ENCODE measurements around the gene MTA3. TPM values are rescaled to one million over a fixed set of nuclear protein-coding genes. Genes with fewer than 3 reads are reported as not detected.

Gene MTA3
- polyA plus RNA-seq, 1 donor from 2014 or later = 11.2 TPM

DNA sequence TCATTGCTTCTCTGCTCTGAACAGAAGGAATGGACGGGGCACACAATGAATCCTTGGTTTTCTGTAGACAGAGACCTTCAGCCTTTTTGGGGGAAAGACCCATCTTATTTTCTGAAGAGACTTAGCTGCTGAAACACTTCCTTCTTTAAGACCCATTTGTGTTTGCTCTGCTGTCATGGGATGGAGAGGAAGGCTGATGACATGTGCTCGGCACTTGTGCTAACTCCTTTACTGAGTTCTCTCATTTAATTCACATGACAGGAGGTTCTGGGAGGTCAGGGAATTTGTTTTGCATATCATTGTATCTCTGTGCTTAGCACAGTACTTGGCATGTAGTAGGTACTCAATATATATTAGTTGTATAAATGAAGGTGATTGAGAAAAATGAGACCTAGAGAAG lies 156.5 kb downstream of the MTA3 start:
- Histone ChIP-seq H3K9ac (ENCODE audit: low read length) (no peak overlapping the region), H3K27ac (ENCODE audit: low read length) (no peak overlapping the region), H3K79me2 (replicated peaks; ENCODE audit: insufficient read depth, low read length) (no peaks in the 10 kb centered on the region), H2AFZ (ENCODE audit: low read depth, low read length) (no peak overlapping the region), H3K27me3 (ENCODE audit: insufficient read depth, low read depth, low read length) (no peaks in the 10 kb centered on the region), H3K36me3 (ENCODE audit: insufficient read depth, low read length) (no peaks in the 10 kb centered on the region), H3K9me2 (ENCODE audit: insufficient read depth, low read length) (no peaks in the 10 kb centered on the region), H3K9me3 (ENCODE audit: low read length) (no peaks in the 10 kb centered on the region), H4K20me1 (ENCODE audit: insufficient read depth) (no peaks in the 10 kb centered on the region), H3K4me2 (ENCODE audit: low read length) (no peak overlapping the region), H3K4me3 (ENCODE audit: low read length) (no peak overlapping the region), H3F3A (ENCODE audit: insufficient read depth, low read length, poor library complexity, severe bottlenecking) (no peaks in the 10 kb centered on the region)
- TF ChIP-seq RAD21 (conservative IDR thresholded peaks at IDR 0.05) (no peak), TAF1 (IDR thresholded peaks at IDR 0.05; ENCODE audit: low read depth) (no peak), EZH2 (IDR thresholded peaks at IDR 0.05; ENCODE audit: borderline replicate concordance, insufficient read depth, low read length, poor library complexity, severe bottlenecking) (no peak), REST (IDR thresholded peaks at IDR 0.05; ENCODE audit: borderline replicate concordance) (no peak), EP300 (conservative IDR thresholded peaks at IDR 0.05; ENCODE audit: poor library complexity, severe bottlenecking) (no peak), SMC3 (conservative IDR thresholded peaks at IDR 0.05; ENCODE audit: poor library complexity) (no peak), POLR2AphosphoS5 (IDR thresholded peaks at IDR 0.05) (no peak), MXI1 (conservative IDR thresholded peaks at IDR 0.05; ENCODE audit: poor library complexity, severe bottlenecking) (no peak)
- TF ChIP-seq, protein P1, sequence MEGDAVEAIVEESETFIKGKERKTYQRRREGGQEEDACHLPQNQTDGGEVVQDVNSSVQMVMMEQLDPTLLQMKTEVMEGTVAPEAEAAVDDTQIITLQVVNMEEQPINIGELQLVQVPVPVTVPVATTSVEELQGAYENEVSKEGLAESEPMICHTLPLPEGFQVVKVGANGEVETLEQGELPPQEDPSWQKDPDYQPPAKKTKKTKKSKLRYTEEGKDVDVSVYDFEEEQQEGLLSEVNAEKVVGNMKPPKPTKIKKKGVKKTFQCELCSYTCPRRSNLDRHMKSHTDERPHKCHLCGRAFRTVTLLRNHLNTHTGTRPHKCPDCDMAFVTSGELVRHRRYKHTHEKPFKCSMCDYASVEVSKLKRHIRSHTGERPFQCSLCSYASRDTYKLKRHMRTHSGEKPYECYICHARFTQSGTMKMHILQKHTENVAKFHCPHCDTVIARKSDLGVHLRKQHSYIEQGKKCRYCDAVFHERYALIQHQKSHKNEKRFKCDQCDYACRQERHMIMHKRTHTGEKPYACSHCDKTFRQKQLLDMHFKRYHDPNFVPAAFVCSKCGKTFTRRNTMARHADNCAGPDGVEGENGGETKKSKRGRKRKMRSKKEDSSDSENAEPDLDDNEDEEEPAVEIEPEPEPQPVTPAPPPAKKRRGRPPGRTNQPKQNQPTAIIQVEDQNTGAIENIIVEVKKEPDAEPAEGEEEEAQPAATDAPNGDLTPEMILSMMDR (IDR thresholded peaks at IDR 0.05; ENCODE audit: poor library complexity, severe bottlenecking) = no peak

DNA sequence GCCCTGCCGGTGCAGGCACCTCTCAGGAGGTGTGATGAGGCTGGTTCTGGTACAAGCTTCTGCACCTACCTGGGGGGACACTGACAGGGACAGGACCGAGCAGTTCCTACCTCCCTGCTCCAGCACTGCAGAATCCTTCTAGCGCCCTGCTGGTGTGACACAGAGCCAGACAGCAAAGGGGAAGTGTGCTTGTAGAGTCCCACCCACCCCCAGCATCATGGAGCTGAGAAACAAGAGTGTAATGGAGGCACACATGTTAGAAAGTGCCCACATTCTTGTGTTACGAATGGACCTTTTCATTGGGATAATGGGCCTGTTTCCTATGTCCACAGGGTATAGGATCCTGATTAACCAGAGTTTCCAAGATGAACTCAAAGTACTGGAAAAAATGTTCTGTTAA lies 157.2 kb downstream of the MTA3 start:
- H3F3A ChIP-seq (ENCODE audit: insufficient read depth, low read length, poor library complexity, severe bottlenecking) = no peaks in the 10 kb centered on the region
- no peak overlapping the region for H3K27ac ChIP-seq (ENCODE audit: low read length)
- no peak overlapping the region for H3K4me3 ChIP-seq (ENCODE audit: low read length)
- TF ChIP-seq SMC3 (conservative IDR thresholded peaks at IDR 0.05; ENCODE audit: poor library complexity) = no peak
- TF ChIP-seq REST (IDR thresholded peaks at IDR 0.05; ENCODE audit: borderline replicate concordance) = no peak
- no peak for TF ChIP-seq TAF1 (IDR thresholded peaks at IDR 0.05; ENCODE audit: low read depth)
- no peak for TF ChIP-seq EP300 (conservative IDR thresholded peaks at IDR 0.05; ENCODE audit: poor library complexity, severe bottlenecking)
- TF ChIP-seq, protein P1 (IDR thresholded peaks at IDR 0.05; ENCODE audit: poor library complexity, severe bottlenecking) = no peak
- no peak for TF ChIP-seq RAD21 (conservative IDR thresholded peaks at IDR 0.05)
- no peak for TF ChIP-seq MXI1 (conservative IDR thresholded peaks at IDR 0.05; ENCODE audit: poor library complexity, severe bottlenecking)
- no peak overlapping the region for H2AFZ ChIP-seq (ENCODE audit: low read depth, low read length)
- H4K20me1 ChIP-seq (ENCODE audit: insufficient read depth) = no peaks in the 10 kb centered on the region
- H3K9ac ChIP-seq (ENCODE audit: low read length) = no peak overlapping the region
- no peaks in the 10 kb centered on the region for H3K27me3 ChIP-seq (ENCODE audit: insufficient read depth, low read depth, low read length)
- H3K4me2 ChIP-seq (ENCODE audit: low read length) = no peak overlapping the region
- H3K9me3 ChIP-seq (ENCODE audit: low read length) = no peaks in the 10 kb centered on the region
- H3K9me2 ChIP-seq (ENCODE audit: insufficient read depth, low read length) = no peaks in the 10 kb centered on the region
- H3K36me3 ChIP-seq (ENCODE audit: insufficient read depth, low read length) = no peaks in the 10 kb centered on the region
- no peaks in the 10 kb centered on the region for H3K79me2 ChIP-seq (replicated peaks; ENCODE audit: insufficient read depth, low read length)

Data from neural cell (in vitro differentiated cells).